HTERT RPE-1 (cell line): ENCODE results near the gene KDM2A.

ENCODE experiments used
- in situ Hi-C: fragments of 300-500 bp; cut with MboI; formaldehyde crosslinking; loops from 4 replicates; pipeline ENCODE4 v1.14.3; 2020; ENCODE audit warnings: low sequenced_read_pairs

Gene KDM2A

DNA sequence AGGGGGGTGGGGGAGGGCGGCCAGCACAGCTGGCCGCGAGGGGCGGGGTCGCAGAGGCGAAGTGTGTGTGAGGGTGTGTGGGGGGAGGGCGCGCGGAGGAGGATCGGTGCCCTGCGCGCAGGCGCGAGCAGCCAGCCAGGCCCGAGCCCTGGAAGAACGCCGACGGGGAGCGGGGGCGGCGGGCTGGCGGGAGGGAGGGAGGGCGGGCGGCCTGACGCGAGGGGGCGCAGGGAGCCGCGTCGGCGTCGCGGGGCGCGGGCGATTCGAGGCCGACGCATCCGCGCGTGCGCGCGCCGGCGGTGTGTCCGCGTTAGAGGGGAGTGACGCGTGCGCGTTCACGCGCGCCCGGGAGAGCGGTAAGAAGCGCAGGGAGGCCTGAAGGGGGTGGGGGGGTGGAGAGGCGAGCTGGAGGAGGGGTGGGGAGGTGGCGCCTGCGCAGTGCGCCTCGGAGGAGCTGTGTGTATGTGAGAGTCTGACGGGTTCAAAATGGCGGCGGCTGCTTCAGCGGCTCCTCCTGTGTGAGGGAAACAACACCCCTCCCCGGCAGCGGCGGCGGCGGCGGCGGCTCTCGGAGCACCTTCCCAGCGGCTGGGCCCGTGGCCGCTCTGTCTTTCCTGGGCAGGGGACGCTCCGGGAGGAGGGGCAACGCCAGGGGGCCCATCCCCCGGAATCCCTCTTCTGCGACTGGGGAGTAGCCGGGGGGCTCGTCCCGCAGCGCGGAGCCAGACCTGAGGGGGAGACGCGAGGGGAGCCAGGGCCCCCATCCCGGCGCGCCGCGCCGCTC lies at the start of gene KDM2A:
TSS of gene KDM2A (plus strand) at position 463 of the 784 bp plus-strand sequence. CDS start 2,054 bp downstream, outside the sequence.
- in situ Hi-C loops, result no loop called here

DNA sequence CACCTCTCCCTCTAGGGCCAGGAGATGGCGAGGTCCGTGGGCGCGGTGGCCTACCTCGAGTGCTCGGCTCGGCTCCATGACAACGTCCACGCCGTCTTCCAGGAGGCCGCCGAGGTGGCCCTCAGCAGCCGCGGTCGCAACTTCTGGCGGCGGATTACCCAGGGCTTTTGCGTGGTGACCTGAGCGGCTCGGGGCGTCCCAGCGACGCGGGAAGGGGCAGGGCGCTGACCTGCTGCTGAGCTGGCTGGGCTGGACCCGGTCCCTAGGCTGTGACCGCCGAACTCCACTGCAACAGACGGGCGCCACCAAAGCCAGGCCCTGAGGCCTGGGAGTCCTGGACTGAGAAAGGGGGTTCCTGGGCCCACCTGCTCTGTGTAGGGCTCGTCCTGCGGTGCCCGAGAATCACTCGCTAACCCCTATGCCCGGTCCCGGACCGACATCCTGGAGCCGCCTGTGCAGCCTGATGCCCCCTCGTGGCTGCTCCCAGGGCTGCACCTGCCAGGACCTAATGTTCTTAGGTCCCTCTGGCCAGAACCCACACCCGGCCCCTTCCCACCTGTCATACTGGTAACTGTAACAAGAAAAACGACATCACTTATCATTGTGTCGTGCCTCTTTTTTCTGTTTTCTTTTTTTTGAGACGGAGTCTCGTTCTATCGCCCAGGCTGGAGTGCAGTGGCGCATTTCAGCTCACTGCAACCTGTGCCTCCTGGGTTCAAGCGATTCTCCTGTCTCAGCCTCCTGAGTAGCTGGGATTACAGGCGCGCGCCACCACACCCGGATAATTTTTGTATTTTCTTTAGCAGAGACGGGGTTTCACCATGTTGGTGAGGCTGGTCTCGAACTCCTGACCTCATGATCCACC lies 47.4 kb upstream of the KDM2A start:
- in situ Hi-C loops, result no loop called here

DNA sequence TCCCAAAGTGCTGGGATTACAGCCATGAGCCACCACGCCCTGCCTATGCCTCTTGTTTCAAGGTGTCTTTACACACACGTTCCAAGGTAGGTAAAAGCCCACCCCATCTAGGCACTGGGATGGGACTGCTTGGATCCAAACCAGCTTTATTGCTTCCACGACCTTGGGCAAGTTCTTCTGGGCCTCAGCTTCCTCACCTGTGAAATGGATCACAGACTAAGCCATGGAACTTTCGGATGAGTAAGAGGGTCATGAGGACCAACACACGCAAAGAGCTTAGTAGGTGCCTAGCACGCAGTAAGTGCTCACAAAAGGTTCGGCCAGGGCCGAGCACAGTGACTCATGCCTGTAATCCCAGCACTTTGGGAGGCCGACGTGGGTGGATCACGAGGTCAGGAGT lies 46.8 kb upstream of the KDM2A start:
- in situ Hi-C loops, result no loop called here

DNA sequence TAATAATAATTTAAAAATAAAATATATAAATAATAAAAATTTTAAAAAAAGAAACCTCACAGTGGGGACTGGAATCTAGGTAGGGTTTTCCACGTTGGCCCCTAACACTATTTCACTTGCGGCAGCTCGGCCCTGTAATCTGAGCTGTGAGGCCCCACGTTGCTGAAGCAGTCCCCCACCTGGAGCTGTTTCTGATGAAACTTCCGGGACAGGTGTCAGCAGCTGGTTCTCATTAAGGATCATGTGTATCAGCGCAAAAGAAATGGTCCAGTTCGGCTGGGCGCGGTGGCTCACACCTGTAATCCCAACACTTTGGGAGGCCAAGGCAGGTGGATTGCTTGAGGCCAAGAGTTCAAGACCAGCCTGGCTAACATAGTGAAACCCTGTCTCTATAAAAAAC lies 45.2 kb upstream of the KDM2A start:
- in situ Hi-C loops, result no loop called here

DNA sequence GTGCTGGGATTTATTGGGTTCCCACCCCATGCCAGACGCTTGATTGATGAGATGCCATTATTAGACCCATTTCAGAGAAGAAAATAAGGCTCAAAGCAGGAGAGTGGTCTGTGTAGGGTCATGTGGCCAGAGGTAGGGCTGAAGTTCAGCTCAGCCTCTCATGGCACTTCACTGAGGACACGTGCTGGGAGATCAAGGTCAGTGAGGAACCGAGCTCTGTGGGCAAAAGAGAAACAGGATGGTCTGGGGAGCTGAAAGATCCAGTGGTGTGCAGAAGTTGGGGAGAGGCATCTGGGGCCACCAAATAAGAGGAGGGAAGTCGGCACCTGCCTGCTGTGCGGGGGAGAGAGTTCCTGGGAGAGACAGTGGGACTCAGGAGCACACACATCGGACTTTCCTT lies 42.9 kb upstream of the KDM2A start:
- in situ Hi-C loops, result no loop called here

DNA sequence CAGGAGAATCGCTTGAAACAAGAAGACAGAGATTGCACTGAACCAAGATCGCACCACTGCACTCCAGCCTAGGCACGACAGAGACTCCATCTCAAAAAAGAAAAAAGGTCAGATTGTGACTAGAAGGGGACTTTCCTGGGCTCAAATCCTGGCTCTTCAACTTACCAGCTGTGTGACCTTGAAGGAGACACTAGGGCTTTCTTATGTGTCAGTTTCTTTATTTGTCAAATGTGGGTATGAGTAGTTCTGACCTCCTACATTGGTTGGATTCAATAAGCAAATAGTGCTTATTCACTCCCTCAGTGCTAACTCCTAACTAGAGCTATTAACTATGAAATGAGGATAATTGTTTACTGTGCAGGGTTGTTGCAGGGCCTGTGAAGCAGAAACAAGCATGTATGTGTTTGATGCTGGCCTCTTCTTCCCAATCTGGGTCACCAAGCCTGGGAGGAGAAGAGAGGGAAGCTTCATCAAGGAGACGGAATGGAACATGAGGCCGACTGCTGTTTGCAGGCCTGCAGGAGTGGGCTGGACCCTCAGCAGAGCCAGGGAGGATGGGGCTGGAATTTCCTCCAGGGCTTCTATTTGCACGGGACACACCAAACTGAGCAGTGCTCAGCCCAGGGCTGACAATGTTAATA lies 39.9 kb upstream of the KDM2A start:
- in situ Hi-C loops, result no loop called here

DNA sequence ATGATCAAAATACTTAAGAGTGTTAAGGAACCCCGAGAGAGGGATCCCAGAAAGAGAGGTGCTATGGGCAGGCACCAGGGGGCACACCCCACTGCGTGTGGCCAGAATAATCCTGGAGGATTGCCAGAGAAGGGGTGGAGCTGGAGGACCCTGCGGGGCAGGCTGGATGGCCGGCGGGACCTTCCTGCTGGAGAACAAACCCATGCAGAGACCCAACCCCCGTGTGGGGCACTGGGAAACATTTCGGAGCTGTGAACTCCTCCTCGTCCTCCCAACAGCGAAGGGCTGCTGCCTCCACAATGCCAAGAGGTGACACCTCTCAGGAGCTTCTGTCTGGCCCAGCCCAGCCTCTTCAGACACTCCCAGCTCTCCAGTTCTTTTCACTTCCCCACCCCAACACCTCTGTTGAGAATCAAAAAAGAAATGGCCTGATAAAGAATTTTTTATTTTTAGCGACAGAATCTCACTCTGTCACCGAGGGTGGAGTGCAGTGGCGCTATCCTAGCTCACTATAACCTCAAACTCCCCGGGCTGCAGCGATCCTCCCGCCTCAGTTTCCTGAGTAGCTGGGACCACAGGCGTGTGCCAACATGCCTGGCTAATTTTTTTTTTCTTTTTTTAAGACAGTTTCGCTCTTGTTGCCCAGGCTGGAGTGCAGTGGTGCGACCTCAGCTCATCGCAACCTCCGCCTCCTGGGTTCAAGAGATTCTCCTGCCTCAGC lies 36.8 kb upstream of the KDM2A start:
- in situ Hi-C loops, result no loop called here

DNA sequence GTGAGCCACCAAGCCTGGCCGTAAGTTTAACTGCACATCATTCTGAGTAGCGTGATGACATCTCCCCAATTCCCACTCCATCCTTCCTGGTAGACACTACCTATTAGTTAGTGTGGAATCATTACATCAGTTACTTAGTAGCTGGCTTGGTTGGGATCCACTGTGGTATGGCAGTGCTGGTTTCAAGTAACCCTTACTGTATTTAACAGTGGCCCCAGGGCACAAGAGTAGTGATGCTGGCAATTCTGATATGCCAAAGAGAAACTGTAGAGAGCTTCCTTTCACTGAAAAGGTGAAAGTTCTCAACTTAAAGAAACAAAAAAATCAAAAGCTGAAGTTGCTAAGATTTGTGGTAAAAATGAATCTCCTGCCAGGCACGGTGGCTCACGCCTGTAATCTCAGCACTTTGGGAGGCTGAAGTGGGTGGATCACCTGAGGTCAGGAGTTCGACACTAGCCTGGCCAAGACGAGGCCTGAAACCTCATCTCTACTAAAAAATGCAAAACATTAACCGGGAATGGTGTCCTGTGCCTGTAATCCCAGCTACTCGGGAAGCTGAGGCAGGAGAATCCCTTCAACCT lies 35.2 kb upstream of the KDM2A start:
- in situ Hi-C loops, result no loop called here

DNA sequence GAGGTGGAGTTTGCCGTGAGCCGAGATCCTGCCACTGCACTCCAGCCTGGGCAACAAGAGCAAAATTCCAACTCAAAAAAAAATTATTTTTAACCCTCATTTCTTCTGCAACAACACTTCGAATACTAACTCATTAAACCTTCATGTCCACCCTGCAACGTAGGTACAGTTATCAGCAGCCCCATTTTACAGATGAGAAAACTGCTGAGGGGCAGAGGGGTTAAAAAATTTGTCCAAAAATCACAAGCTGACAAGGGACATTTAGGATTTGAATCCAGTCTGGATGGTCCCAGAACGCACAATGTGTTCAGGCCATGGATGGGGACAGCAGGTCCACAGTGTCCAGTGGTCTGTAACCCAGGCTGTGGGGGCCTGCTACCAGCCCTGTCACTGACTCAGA lies 33.4 kb upstream of the KDM2A start:
- in situ Hi-C loops, result no loop called here

DNA sequence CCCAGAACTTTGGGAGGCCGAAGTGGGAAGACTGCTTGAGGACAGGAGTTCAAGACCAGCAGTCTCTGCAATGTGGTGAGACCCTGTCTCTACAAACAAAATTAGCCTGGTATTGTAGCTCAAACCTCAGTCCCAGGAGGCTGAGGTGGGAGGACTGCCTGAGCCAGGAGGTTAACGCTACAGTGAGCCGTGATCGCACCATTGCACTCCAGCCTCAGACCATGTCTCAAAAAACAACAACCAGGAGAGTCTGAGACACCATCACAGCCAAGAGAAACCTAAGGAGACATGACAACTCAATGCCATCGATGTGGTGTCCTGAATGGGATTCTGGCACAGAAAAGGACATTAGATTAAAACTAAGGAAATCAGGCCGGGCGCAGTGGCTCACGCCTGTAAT lies 28.3 kb upstream of the KDM2A start:
- in situ Hi-C loops, result no loop called here

DNA sequence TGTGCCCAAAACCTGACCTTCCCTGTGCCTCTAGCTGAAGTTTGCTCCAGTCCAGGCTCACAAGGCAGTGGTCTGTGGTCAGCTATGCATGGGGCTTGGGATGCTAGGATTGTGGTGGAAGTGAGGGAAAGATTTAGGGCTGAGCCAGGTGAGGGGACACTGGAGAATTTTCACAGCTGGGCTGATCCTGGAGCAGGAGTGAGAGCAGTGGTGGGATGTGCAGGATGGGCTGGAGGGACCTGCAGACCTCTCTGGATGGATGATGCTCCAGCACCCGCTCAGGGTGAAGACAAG lies 23.9 kb upstream of the KDM2A start:
- in situ Hi-C loops, result no loop called here

DNA sequence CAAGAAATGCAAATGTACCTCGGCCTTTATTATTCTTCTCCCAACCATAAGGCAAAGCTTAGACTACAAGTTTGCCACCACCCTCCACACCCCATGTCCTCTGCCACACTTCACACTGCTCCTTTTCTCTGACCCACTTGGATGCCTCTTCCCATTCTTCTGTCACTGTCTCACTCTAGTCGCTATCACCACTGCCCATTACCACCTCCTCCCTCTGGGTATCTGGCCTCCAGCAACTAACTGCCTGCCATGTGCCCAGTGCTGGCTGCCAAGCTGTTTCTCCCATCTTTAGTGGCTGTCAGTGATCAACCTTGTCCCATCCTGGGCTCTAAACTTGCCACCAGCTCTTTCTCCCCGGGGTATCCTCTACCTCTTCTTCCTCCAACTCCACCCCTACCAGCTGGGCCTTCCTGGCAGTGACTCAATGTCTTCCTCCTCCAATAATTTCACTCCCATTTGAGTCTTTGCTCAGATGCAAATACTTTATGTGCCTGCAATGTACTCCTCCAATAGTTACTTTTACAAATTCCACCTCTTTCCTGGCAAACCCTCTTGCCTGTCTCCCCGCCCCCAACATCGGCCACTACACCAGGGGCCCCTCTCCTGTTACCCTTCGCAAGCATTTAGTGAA lies 20.1 kb upstream of the KDM2A start:
- in situ Hi-C loops, result no loop called here

DNA sequence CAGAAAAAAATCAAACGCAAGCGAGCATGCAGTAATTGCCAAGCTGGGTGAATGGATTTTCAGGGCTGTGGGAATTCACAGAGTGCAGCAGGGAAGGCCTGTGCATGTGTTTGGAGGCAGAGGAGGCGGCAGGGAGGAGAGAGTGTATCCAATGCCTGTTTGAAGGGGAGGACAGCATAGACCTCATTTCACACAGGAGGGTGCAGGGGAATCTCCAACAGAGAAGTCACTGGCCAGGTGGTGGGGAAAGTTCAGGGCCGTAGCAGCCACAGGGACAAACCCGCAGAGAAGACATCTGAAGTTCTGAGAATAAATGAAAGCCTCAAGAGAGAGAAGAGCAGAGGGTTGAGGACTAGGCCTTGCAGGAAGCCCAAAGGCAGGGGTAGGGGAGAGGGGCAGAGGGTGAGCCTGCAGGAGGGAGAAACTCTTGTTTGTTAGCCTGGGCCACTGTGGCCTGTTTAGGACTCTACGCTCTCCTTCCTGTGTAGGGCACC lies 19.2 kb upstream of the KDM2A start:
- in situ Hi-C loops, result no loop called here

DNA sequence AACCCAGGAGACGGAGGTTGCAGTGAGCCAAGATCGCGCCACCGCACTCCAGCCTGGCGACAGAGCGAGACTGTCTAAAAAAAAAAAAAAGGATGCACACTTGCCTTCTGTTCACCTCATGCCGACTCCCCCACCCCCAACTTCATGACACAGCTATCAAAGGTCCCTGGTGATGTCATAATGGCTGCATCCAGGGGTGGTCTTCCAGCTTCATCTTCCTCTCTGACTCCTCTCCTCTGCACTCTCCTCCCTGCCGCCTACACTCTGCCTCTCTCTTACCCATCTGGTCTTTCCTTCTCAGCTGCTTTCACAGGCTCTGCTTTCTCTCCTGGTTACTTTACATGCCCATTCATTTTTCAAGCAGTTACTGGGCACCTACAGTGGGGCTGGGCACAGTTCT lies 16.4 kb upstream of the KDM2A start:
- in situ Hi-C loops, result no loop called here

DNA sequence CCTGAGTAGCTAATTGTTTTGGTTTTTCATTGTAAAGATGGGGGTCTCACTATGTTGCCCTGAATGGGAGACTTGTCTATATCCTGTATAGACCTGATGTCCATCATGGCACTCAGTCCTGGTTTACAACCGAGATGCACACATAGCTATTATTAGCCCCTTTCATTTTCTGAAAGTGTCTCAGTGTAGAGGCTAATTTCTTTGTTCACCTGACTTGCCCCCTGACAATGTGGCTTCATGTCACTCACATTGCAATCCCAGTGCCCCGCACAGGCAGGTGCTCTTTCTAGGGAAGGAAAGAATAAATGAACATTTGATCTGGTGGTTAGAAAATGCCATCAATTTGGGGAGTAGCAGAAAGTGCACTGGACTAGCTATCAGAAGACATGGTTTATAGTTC lies 13.1 kb upstream of the KDM2A start:
- in situ Hi-C loops, result no loop called here

DNA sequence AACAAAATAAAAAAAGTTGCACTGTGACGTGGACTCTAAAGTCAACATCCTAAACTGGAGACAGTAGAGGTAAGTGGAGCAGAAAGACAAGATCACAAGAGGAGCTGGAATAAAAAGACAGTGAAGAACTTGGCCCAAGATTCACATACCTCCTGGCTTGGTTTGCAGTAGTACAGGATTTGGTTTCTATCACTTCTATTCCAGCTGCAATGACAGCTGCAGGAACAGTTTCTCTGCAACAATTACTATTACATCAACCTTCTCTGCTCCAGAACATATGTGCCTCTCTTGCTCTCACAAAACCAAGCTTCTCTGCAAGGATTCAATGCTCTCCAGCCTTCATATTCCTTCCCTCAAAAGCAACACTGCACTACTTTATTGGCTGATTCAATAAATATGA lies 7.8 kb upstream of the KDM2A start:
- in situ Hi-C loops, result no loop called here

DNA sequence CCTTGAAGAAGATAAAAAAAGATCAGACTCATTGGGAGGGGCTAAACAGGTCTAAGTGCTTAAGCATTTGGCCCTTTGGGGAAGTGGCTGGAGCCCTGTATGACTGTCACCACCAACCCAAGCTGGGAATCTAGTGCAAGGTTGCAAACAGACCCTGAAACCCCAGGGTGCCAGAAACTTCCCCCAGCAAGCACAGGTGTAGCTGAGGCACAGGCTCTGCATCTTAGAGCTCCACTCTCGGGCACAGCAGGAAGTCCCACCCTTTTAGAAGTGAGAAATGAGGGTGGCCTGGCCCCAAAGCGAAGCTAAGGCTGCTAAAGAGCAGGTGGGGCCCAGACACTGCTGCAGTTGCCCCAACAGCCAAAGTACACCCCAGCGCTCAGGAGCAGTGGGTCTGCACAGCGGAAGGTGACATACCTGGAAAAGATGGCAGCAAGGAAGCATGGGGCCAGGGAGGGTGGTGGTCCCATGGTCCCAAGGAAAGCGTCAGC lies 5.8 kb upstream of the KDM2A start:
- in situ Hi-C loops, result no loop called here

DNA sequence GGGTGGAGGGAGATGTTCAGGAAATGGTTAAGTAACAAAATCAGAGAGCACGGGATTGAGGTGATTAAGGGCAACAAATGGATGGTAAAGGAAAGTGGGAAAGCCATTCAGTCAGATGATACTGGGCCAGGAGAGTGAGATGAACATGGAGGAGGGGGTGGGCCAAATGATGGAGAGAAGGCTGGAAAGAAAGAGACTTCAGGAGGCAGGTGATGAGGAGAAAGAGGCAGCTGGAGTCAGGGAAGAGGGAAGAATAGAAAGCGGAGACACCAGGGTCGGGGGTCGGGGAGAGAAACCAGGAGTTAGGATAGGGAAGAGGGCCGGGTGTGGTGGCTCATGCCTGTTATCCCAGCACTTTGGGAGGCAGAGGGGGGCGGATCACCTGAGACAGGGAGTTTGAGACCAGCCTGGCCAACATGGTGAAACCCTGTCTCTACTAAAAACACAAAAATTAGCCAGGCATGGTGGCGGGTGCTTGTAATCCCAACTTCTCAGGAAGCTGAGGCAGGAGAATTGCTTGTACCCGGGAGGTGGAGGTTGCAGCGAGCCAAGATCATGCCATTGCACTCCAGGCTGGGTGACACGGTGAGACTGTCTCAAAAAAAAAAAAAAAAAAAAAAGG lies 4.7 kb upstream of the KDM2A start:
- in situ Hi-C loops, result no loop called here

DNA sequence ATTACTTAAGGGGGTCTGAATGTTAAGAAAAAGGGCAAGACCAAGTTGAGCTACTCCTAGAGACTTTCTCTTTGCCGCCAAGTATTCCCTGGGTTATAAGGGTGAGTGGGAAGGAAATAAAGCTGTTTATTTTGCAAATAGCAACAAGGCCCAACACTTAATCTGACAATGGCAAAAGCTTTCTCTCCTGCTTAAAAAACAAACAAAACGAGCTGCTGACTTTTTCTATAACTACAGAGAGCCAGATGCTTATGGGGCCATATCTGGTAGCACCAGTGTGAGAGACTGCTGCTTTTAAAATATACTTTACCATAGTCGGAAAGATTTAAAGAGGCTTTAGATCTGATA lies 2.3 kb upstream of the KDM2A start:
- in situ Hi-C loops, result no loop called here

DNA sequence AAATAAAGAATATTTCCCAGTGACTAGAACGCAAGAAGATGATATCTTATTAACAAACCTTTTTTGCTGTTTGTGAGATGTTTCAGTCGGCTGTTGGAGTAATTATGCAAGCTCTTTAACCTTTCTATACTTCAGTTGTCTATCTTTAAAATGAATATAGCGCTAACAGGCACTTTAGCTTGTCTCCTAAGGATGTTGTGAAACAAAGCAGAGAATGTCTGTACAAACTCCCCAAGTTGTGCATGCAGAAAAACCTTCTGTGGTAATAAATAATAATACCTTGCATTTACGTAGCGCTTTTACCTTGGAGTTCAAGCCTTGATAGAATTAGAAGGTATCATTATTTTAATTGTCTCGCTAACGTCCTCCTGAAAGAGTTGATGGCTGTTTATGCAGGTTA lies 1.9 kb upstream of the KDM2A start:
- in situ Hi-C loops, result no loop called here
